Measurements from ENCODE around the gene SPTLC2. TPM values are rescaled to one million over a fixed set of nuclear protein-coding genes. Genes with fewer than 3 reads are reported as not detected.

Gene SPTLC2
- total and polyA plus RNA-seq, 2 of the 8 experiments (the other 6 are each of a cell fraction or from before 2014, with no cell fraction given) = 8.9 to 35.1 TPM

- peak; percentile 21 for TF ChIP-seq SAP30 (IDR thresholded peaks at IDR 0.05; ENCODE audit: insufficient read depth, insufficient replicate concordance, low read length)
- TF ChIP-seq SRF (IDR thresholded peaks at IDR 0.05; ENCODE audit: low read depth, low read length) = no peak
- no peak for TF ChIP-seq JUND (IDR thresholded peaks at IDR 0.05; ENCODE audit: low read length)
- TF ChIP-seq, protein P1, sequence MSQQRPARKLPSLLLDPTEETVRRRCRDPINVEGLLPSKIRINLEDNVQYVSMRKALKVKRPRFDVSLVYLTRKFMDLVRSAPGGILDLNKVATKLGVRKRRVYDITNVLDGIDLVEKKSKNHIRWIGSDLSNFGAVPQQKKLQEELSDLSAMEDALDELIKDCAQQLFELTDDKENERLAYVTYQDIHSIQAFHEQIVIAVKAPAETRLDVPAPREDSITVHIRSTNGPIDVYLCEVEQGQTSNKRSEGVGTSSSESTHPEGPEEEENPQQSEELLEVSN (IDR thresholded peaks at IDR 0.05) = peak; percentile 51; the same call in 1 of the 2 replicates
- no peak for TF ChIP-seq HDAC2 (IDR thresholded peaks at IDR 0.05; ENCODE audit: borderline replicate concordance in 1 of 2, low read depth in 2 of 2, low read length in 2 of 2)
- no peak for TF ChIP-seq BCL11A (IDR thresholded peaks at IDR 0.05; ENCODE audit: low read depth in 2 of 2, low read length in 2 of 2)
- no peak for TF ChIP-seq NANOG (IDR thresholded peaks at IDR 0.05; ENCODE audit: insufficient read depth, low read depth, low read length, poor library complexity, severe bottlenecking)
- no peak for TF ChIP-seq ATF3 (IDR thresholded peaks at IDR 0.05; ENCODE audit: insufficient read depth, low read depth, low read length)
- TF ChIP-seq CTBP2 (IDR thresholded peaks at IDR 0.05; ENCODE audit: borderline replicate concordance, insufficient read depth, insufficient read length, low read length) = no peak
- TF ChIP-seq YY1 (IDR thresholded peaks at IDR 0.05; ENCODE audit: low read depth, low read length) = no peak
- peak; percentile 90 for TF ChIP-seq TAF1 (IDR thresholded peaks at IDR 0.05; ENCODE audit: low read depth, low read length)
- TF ChIP-seq POLR2AphosphoS5 (IDR thresholded peaks at IDR 0.05; ENCODE audit: low read depth, low read length) = peak; percentile 82
- no peak for TF ChIP-seq RXRA (IDR thresholded peaks at IDR 0.05; ENCODE audit: insufficient read depth, low read depth, low read length)
Observed at GRCh38 chr14:77457522-77458248, 158.8 kb downstream of the SPTLC2 start, which contains the start of the genes AHSA1 and VIPAS39 (continued).
